SK-N-SH (cell line): ENCODE measurements around the gene FMN1. TPM values are rescaled to one million over a fixed set of nuclear protein-coding genes. Genes with fewer than 3 reads are reported as not detected.

Experiments
- CTCF ChIA-PET: fragments of 300-600, 350-600 bp; formaldehyde crosslinking; extraction: SDS; loops from one replicate; lab custom pipeline; 2021; lab: Yijun Ruan, JAX
- POLR2A ChIA-PET: fragments of 350-600 bp; sonication (Branson Sonifier 250); formaldehyde crosslinking; extraction: SDS; loops from one replicate; lab custom pipeline; 2020; ENCODE audit warnings: antibody characterized with exemption, inconsistent platforms; lab: Yijun Ruan, JAX
- DNase-seq: peaks from one replicate; pipeline ENCODE4 v3.0.0; 2012
- H2AFZ ChIP-seq: fragments of 200-600 bp; sonication (generic); 2 replicates; pipeline ENCODE4 v1.8.1; 2016; ENCODE audit warnings: antibody characterized with exemption, mild to moderate bottlenecking, low read depth
- H3F3A ChIP-seq: fragments of 200-600 bp; sonication (generic); replicated peaks from 2 replicates; pipeline ENCODE3; 2016; ENCODE audit warnings: antibody characterized with exemption, mild to moderate bottlenecking; ENCODE audit not compliant: insufficient read depth
- H3K27ac ChIP-seq, 2 experiments: fragments of 200-500 bp in 1 of 2; fragments of 200-600 bp in 1 of 2; sonication (Bioruptor generic) in 1 of 2; sonication (generic), shearing (Covaris generic) in 1 of 2; 2 replicates each; pipeline versions ENCODE4 v1.5.1 to v1.6.1; 2014 to 2016; ENCODE audit warnings: low read depth in 2 of 2, inconsistent platforms in 1 of 2, low read length in 1 of 2, mild to moderate bottlenecking in 1 of 2, mixed read lengths in 1 of 2
- H3K27me3 ChIP-seq: fragments of 200-600 bp; sonication (generic), shearing (Covaris generic); 2 replicates; pipeline ENCODE4 v1.6.1; 2016; ENCODE audit warnings: mixed run types; ENCODE audit not compliant: insufficient read depth
- H3K36me3 ChIP-seq, 2 experiments: fragments of 200-500 bp in 1 of 2; fragments of 200-600 bp in 1 of 2; sonication (Bioruptor generic) in 1 of 2; sonication (generic) in 1 of 2; replicated peaks in 1 of 2; 2 replicates each; pipeline versions ENCODE3 to v1.5.1; 2014 to 2016; ENCODE audit warnings: low read length in 1 of 2, mild to moderate bottlenecking in 1 of 2; ENCODE audit not compliant: insufficient read depth in 2 of 2, control insufficient read depth in 1 of 2
- H3K4me1 ChIP-seq, 2 experiments: fragments of 200-500 bp in 1 of 2; fragments of 200-600 bp in 1 of 2; sonication (Bioruptor generic) in 1 of 2; sonication (generic), shearing (Covaris generic) in 1 of 2; 2 replicates each; pipeline versions ENCODE4 v1.5.1 to v1.6.1; 2014 to 2016; ENCODE audit warnings: low read depth in 1 of 2, low read length in 1 of 2, mixed run types in 1 of 2; ENCODE audit not compliant: insufficient read depth in 2 of 2, control insufficient read depth in 1 of 2
- H3K4me2 ChIP-seq: fragments of 200-600 bp; sonication (generic), shearing (Covaris generic); 2 replicates; pipeline ENCODE4 v1.6.1; 2017; ENCODE audit warnings: mixed run types
- H3K4me3 ChIP-seq, 2 experiments: fragments of 200-500 bp in 1 of 2; fragments of 200-600 bp in 1 of 2; sonication (Bioruptor generic) in 1 of 2; sonication (generic), shearing (Covaris generic) in 1 of 2; 2 replicates each; pipeline versions ENCODE4 v1.5.1 to v1.8.1; 2014 to 2016; ENCODE audit warnings: low read depth in 2 of 2, inconsistent platforms in 1 of 2, low read length in 1 of 2, mild to moderate bottlenecking in 1 of 2, mixed read lengths in 1 of 2, moderate library complexity in 1 of 2
- H3K79me2 ChIP-seq: fragments of 200-600 bp; sonication (generic); 2 replicates; pipeline ENCODE4 v1.8.1; 2017; ENCODE audit warnings: mild to moderate bottlenecking; ENCODE audit not compliant: insufficient read depth
- H3K9ac ChIP-seq: fragments of 200-600 bp; sonication (generic); 2 replicates; pipeline ENCODE4 v1.6.1; 2017; ENCODE audit warnings: mixed run types
- H3K9me2 ChIP-seq: fragments of 200-600 bp; sonication (generic); 2 replicates; pipeline ENCODE4 v1.6.1; 2017; ENCODE audit warnings: mixed run types
- H3K9me3 ChIP-seq: fragments of 200-600 bp; sonication (generic); 2 replicates; pipeline ENCODE4 v1.6.1; 2017; ENCODE audit warnings: mixed run types, mild to moderate bottlenecking, moderate library complexity
- H4K20me1 ChIP-seq: fragments of 200-600 bp; sonication (generic); 2 replicates; pipeline ENCODE4 v1.6.1; 2017; ENCODE audit warnings: mild to moderate bottlenecking, mixed run types; ENCODE audit not compliant: insufficient read depth
- EP300 ChIP-seq, 2 experiments: IDR thresholded peaks; 2 replicates each; pipeline versions ENCODE4 v1.4.0 to v1.6.1; 2012; ENCODE audit warnings: borderline replicate concordance in 1 of 2, low read depth in 1 of 2, low read length in 1 of 2
- FOSL2 ChIP-seq: IDR thresholded peaks from 2 replicates; pipeline ENCODE4 v1.4.0; 2012; ENCODE audit warnings: low read depth, mild to moderate bottlenecking, moderate library complexity, borderline replicate concordance
- FOXM1 ChIP-seq: IDR thresholded peaks from 2 replicates; pipeline ENCODE4 v1.4.0; 2012; ENCODE audit warnings: low read depth, mild to moderate bottlenecking
- GABPA ChIP-seq: IDR thresholded peaks from 2 replicates; pipeline ENCODE4 v1.4.0; 2012; ENCODE audit warnings: low read depth, mild to moderate bottlenecking
- GATA2 ChIP-seq: sonication (generic); formaldehyde crosslinking; IDR thresholded peaks from 2 replicates; pipeline ENCODE4 v1.5.0; 2020; ENCODE audit warnings: mild to moderate bottlenecking, missing genetic modification reagents
- MXI1 ChIP-seq: IDR thresholded peaks from 2 replicates; pipeline ENCODE4 v1.6.1; 2012; ENCODE audit warnings: mild to moderate bottlenecking, low read depth, low read length, improper control_type of control experiment
- NFIC ChIP-seq: IDR thresholded peaks from 2 replicates; pipeline ENCODE4 v1.4.0; 2012; ENCODE audit warnings: borderline replicate concordance
- RAD21 ChIP-seq: IDR thresholded peaks from 2 replicates; pipeline ENCODE4 v1.6.1; 2012; ENCODE audit warnings: mild to moderate bottlenecking, low read length
- RFX5 ChIP-seq: IDR thresholded peaks from 2 replicates; pipeline ENCODE4 v1.6.1; 2012; ENCODE audit warnings: mild to moderate bottlenecking, improper control_type of control experiment, low read length
- RXRA ChIP-seq: IDR thresholded peaks from 2 replicates; pipeline ENCODE4 v1.4.0; 2012; ENCODE audit warnings: low read depth, mild to moderate bottlenecking, borderline replicate concordance
- SIN3A ChIP-seq: IDR thresholded peaks from 2 replicates; pipeline ENCODE4 v1.6.1; 2012; ENCODE audit warnings: low read depth, mild to moderate bottlenecking, low read length, moderate library complexity, borderline replicate concordance
- SMC3 ChIP-seq: IDR thresholded peaks from 2 replicates; pipeline ENCODE4 v1.6.1; 2012; ENCODE audit warnings: low read depth, low read length, improper control_type of control experiment
- TAF1 ChIP-seq: IDR thresholded peaks from 2 replicates; pipeline ENCODE4 v1.6.1; 2012; ENCODE audit warnings: low read depth, mild to moderate bottlenecking, low read length, moderate library complexity, borderline replicate concordance
- TCF12 ChIP-seq: IDR thresholded peaks from 2 replicates; pipeline ENCODE4 v1.4.0; 2012
- USF2 ChIP-seq: fragments of 150-350 bp; IDR thresholded peaks from 2 replicates; pipeline ENCODE4 v1.6.1; 2017; ENCODE audit warnings: antibody characterized with exemption, low read length, low read depth, borderline replicate concordance
- YY1 ChIP-seq: IDR thresholded peaks from 2 replicates; pipeline ENCODE4 v1.4.0; 2012; ENCODE audit warnings: low read depth, mild to moderate bottlenecking
- WGBS: methylation state at CpG from one replicate; pipeline ENCODE4 v1.1.6; 2017; ENCODE audit warnings: low lambda C conversion rate; 5-methylcytosine and 5-hydroxymethylcytosine counted together
- polyA plus RNA-seq, 3 experiments: library from polyadenylated mRNA; depleted of rRNA; stranded (reverse); fragments of >200 nt; gene quantifications; 2 replicates each; pipeline ENCODE4 v1.2.3, GENCODE V29; 2012
- TF ChIP-seq, protein P1 (sequence below): fragments of 150-350 bp; IDR thresholded peaks from 2 replicates; pipeline ENCODE4 v1.6.1; 2016; ENCODE audit warnings: mild to moderate bottlenecking, low read depth, low read length
- TF ChIP-seq, protein P2 (sequence below): IDR thresholded peaks from 2 replicates; pipeline ENCODE4 v1.6.1; 2012; ENCODE audit warnings: mild to moderate bottlenecking, low read depth, low read length, moderate library complexity
- TF ChIP-seq, protein P3 (sequence below): IDR thresholded peaks from 2 replicates; pipeline ENCODE4 v1.4.0; 2012; ENCODE audit warnings: low read depth
- TF ChIP-seq, protein P4 (sequence below): IDR thresholded peaks from 2 replicates; pipeline ENCODE4 v1.4.0; 2012; ENCODE audit warnings: low read depth, borderline replicate concordance

FMN1 gene
- polyA plus RNA-seq, 1 of the 3 experiments (the other 2 are of a cell fraction), result 9.1 TPM

DNA sequence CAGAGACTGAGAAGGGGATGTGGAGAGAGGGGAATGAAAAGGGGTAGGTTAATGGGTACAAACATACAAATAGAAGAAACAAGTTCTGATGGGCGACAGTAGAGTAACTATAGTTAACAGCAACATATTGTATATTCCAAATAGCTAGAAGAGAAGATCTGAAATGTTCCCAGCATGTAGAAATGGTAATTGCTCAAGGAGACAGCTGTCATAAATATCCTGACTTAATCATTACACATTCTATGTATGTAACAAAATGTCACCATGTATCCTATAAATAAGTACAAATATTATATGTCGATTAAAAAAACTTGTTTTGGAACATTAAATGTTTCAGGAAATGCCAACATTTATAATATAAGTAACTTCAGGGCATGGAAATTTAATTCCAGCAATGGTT lies 23.3 kb downstream of the FMN1 start:
- no peaks in the 10 kb centered on the region for H3K27me3 ChIP-seq
- no peaks in the 10 kb centered on the region for H3K36me3 ChIP-seq
- H3K9ac ChIP-seq, result no peak overlapping the region
- WGBS, result 71% methylated on average over 2 of the region's 2 CpGs
- no peaks in the 10 kb centered on the region for H3K4me1 ChIP-seq
- no peak overlapping the region for H3K27ac ChIP-seq
- no peak overlapping the region for H2AFZ ChIP-seq
- TF ChIP-seq TCF12, result no peak
- no peak for TF ChIP-seq SMC3
- TF ChIP-seq, protein P1, sequence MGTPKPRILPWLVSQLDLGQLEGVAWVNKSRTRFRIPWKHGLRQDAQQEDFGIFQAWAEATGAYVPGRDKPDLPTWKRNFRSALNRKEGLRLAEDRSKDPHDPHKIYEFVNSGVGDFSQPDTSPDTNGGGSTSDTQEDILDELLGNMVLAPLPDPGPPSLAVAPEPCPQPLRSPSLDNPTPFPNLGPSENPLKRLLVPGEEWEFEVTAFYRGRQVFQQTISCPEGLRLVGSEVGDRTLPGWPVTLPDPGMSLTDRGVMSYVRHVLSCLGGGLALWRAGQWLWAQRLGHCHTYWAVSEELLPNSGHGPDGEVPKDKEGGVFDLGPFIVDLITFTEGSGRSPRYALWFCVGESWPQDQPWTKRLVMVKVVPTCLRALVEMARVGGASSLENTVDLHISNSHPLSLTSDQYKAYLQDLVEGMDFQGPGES, result no peak
- no peak for TF ChIP-seq YY1
- no peak for TF ChIP-seq GATA2 (CRISPR knock-in tag)
- TF ChIP-seq RXRA, result no peak
- no peak for TF ChIP-seq USF2
- no peak for TF ChIP-seq TAF1
- no peak for TF ChIP-seq NFIC
- TF ChIP-seq GABPA, result no peak
- TF ChIP-seq FOSL2, result no peak
- TF ChIP-seq, protein P2, sequence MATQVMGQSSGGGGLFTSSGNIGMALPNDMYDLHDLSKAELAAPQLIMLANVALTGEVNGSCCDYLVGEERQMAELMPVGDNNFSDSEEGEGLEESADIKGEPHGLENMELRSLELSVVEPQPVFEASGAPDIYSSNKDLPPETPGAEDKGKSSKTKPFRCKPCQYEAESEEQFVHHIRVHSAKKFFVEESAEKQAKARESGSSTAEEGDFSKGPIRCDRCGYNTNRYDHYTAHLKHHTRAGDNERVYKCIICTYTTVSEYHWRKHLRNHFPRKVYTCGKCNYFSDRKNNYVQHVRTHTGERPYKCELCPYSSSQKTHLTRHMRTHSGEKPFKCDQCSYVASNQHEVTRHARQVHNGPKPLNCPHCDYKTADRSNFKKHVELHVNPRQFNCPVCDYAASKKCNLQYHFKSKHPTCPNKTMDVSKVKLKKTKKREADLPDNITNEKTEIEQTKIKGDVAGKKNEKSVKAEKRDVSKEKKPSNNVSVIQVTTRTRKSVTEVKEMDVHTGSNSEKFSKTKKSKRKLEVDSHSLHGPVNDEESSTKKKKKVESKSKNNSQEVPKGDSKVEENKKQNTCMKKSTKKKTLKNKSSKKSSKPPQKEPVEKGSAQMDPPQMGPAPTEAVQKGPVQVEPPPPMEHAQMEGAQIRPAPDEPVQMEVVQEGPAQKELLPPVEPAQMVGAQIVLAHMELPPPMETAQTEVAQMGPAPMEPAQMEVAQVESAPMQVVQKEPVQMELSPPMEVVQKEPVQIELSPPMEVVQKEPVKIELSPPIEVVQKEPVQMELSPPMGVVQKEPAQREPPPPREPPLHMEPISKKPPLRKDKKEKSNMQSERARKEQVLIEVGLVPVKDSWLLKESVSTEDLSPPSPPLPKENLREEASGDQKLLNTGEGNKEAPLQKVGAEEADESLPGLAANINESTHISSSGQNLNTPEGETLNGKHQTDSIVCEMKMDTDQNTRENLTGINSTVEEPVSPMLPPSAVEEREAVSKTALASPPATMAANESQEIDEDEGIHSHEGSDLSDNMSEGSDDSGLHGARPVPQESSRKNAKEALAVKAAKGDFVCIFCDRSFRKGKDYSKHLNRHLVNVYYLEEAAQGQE, result no peak
- TF ChIP-seq RFX5, result no peak
- TF ChIP-seq MXI1, result no peak
- no peak for TF ChIP-seq RAD21
- TF ChIP-seq SIN3A, result no peak
- TF ChIP-seq, protein P3, sequence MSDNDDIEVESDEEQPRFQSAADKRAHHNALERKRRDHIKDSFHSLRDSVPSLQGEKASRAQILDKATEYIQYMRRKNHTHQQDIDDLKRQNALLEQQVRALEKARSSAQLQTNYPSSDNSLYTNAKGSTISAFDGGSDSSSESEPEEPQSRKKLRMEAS, result no peak
- TF ChIP-seq, protein P4, sequence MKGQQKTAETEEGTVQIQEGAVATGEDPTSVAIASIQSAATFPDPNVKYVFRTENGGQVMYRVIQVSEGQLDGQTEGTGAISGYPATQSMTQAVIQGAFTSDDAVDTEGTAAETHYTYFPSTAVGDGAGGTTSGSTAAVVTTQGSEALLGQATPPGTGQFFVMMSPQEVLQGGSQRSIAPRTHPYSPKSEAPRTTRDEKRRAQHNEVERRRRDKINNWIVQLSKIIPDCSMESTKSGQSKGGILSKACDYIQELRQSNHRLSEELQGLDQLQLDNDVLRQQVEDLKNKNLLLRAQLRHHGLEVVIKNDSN, result no peak
- no peak for TF ChIP-seq EP300 (IDR thresholded peaks at IDR 0.05; ENCODE audit: borderline replicate concordance in 1 of 2, low read depth in 1 of 2, low read length in 1 of 2)
- no peak for TF ChIP-seq FOXM1
- H3K4me3 ChIP-seq, result no peak overlapping the region
- CTCF ChIA-PET, result interaction anchor here (1.0 kb wide), 1 partner anchor 9 kb away, joined by 4 read pairs; no protein-coding TSS in a partner anchor
- H3K9me2 ChIP-seq, result no peaks in the 10 kb centered on the region
- no peaks in the 10 kb centered on the region for H3K79me2 ChIP-seq
- H4K20me1 ChIP-seq, result no peaks in the 10 kb centered on the region
- DNase-seq, result no peak
- H3K4me2 ChIP-seq, result no peak overlapping the region
- POLR2A ChIA-PET, result no interaction called here
- H3K9me3 ChIP-seq, result no peaks in the 10 kb centered on the region
- no peaks in the 10 kb centered on the region for H3F3A ChIP-seq
